H7 (cell line): ENCODE data around the gene PLEKHG7. TPM values are rescaled to one million over a fixed set of nuclear protein-coding genes. Genes with fewer than 3 reads are reported as not detected.
A peak's percentile ranks its signal among the peaks of the same experiment; 100 is the strongest.
"Not testable (repeated sequence)": the region's sequence is repeated elsewhere in the genome, so short reads cannot be mapped to it uniquely, and the experiment has no call there.

Experiments used
- DNase-seq: peaks from one replicate; pipeline ENCODE4 v3.0.0; 2012
- H3K27me3 ChIP-seq: 2 replicates; pipeline ENCODE4 v1.6.0; 2011; ENCODE audit warnings: mild to moderate bottlenecking, low read length; ENCODE audit not compliant: control insufficient read depth, insufficient read depth
- H3K36me3 ChIP-seq: replicated peaks from 2 replicates; pipeline ENCODE4 v1.5.1; 2011; ENCODE audit warnings: low read length; ENCODE audit not compliant: control insufficient read depth, insufficient read depth
- H3K4me3 ChIP-seq: 2 replicates; pipeline ENCODE4 v1.5.1; 2011; ENCODE audit warnings: low read depth, mild to moderate bottlenecking, control low read depth, low read length, moderate library complexity; ENCODE audit not compliant: insufficient read depth
- total RNA-seq: library from RNA; depleted of rRNA; stranded (reverse); fragments of >200 nt; shearing (Covaris generic); gene quantifications from 2 replicates; pipeline ENCODE4 v1.2.3, GENCODE V29; 2014; rRNA removed

PLEKHG7 gene
- total RNA-seq, 1 experiment from 2014 or later: not detected

DNA sequence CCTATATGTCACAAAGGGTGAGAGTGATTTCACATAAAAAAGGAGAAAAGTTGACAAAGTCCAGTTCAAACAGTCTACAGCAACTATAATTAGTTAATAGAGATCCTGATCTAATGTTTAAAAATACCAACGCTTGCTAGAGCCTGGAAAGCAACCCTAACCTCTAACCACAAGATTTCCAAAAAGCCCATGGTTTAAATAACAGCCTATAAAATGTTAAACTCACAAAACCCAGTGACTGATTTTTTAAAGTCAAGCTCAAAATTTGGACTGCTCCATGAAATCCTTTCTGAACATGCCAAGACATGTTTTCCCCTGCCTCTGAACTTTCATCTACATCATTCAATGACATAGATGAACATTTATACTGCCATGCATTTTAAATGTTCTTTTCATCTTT is 81.6 kb downstream of the PLEKHG7 start:
- no peak for DNase-seq
- Histone ChIP-seq H3K36me3 (0 out of 2 replicates have a peak, but pooled peaks cover 1% of the 10 kb centered on the region), H3K27me3 (no peaks in the 10 kb centered on the region), H3K4me3 (no peak overlapping the region)

DNA sequence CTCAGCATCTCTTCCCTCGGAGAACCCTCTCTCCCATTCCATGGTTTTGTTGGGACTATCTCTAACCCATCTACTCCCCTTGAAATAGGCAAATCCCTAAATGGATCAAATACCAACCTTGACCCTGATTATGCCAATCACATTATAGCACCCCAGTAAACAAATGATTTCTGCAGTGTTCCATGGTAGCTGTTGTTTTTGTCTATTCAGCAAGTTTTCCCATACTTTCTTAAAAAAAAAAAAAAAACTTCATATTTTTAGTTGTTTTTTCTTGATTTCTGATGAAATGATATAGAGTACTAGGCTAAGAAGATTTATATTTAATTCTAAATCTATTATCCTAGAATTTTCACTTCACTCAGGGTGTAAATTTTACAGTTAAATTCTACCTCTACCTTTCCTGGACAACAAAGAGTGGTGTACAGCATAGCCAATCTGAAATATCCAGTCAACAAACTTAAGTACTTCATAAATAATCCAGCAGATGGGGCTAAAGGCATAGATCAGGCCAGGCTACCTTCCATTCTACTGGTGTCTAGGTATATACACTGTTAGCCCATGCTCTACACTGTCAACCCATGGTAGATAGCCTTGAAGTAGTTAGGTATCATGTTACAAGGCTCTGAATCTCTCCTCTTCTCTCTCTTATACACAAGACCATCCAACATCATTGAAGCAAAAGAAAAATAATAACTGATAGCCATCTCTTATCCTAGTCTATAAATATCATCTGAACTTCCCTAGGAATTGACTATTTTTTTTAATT is 82.2 kb downstream of the PLEKHG7 start:
- no peak overlapping the region for H3K4me3 ChIP-seq
- H3K27me3 ChIP-seq: no peaks in the 10 kb centered on the region
- H3K36me3 ChIP-seq: 0 out of 2 replicates have a peak, but pooled peaks cover 1% of the 10 kb centered on the region
- DNase-seq: peak; percentile 31

DNA sequence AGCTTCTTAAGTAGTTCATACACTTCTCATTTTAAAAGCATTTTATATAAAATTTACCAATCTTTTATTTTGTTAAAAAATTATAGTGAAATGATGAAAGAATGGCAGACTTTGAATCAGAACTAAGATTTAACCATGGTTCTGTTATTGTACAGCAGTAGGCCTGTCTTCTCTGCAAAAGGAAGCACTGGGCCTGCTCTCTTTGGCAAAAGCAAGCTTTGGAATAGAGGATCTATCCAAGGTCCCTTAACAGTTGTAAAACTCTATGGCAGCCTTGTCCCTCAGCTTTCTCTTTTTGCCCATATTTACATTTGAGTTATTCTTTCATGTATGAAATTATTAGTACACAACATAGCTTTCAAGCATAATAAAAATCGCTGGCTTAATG is 82.8 kb downstream of the PLEKHG7 start:
- Histone ChIP-seq H3K4me3 (no peak overlapping the region), H3K27me3 (no peaks in the 10 kb centered on the region), H3K36me3 (0 out of 2 replicates have a peak, but pooled peaks cover 1% of the 10 kb centered on the region)
- no peak for DNase-seq

DNA sequence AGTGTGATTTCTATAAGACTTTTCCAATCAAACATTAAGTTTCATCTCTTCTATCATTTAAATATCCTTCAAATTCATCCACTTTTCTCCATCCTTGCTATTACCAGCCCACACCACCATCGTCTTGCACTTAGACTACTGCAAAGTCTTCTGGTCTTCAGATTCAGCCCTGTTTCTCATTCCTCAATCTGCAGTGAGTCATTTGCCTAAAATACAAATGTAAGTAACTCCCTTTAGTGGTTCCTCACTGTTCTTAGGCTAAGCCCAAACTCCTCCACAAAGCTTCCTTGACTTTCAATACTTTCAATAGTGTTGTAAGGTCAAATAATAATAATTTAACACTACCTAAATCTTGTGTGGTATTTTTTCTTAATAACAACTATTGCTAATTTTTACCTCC is 83.3 kb downstream of the PLEKHG7 start:
- H3K27me3 ChIP-seq: no peaks in the 10 kb centered on the region
- no peak overlapping the region for H3K4me3 ChIP-seq
- DNase-seq: no peak
- H3K36me3 ChIP-seq: 0 out of 2 replicates have a peak, but pooled peaks cover 1% of the 10 kb centered on the region

DNA sequence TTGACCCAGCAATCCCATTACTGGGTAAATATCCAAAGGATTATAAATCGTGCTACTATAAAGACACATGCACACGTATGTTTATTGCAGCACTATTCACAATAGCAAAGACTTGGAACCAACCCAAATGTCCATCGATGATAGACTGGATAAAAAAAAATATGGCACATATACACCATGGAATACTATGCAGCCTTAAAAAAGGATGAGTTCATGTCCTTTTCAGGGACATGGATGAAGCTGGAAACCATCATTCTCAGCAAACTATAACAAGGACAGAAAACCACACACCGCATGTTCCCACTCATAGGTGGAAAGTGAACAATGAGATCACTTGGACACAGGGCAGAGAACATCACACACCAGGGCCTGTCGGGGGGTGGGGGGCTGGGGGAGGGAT is 91.6 kb downstream of the PLEKHG7 start:
- DNase-seq, H3K36me3 ChIP-seq, H3K27me3 ChIP-seq, H3K4me3 ChIP-seq: not testable (repeated sequence)

DNA sequence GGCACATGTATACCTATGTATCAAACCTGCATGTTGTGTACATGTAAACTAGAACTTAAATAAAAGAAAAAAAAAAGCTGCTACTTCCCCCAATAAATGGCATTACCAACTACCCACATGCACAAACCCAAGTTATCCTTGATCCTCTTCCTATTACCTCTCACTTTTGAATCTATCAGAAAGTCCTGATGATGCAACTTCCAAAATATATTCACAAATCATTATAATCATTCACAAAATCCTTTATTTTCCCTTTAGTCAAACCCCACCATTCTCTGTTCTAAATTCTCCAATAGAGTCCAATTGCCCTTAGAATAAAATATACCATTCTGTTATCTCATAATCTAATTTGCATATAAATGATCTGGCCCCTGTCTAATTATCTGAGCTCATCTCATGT is 92.0 kb downstream of the PLEKHG7 start:
- Histone ChIP-seq H3K27me3 (no peaks in the 10 kb centered on the region), H3K4me3 (no peak overlapping the region), H3K36me3 (no peaks in the 10 kb centered on the region)
- DNase-seq: no peak

DNA sequence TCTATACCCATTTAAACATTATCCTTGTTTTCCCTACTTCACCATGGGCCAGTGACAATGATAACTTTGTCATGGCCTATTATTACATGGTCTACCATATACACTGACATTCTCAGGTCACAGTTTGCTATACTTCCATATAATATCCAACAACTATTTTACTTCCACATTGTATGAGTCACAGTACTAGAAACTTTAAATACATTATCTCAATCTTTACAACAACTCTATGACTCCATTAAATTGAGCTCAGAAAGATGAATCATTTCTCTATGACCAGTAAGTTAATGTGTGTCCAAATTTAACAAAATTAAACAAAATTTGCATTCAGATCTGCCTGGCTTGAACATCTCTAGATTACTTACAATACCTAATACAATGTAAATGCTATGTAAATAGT is 93.9 kb downstream of the PLEKHG7 start:
- H3K27me3 ChIP-seq: no peaks in the 10 kb centered on the region
- H3K36me3 ChIP-seq: peaks cover 1% of the 10 kb centered on the region; the same call in 1 of the 2 replicates
- no peak overlapping the region for H3K4me3 ChIP-seq
- DNase-seq: no peak

DNA sequence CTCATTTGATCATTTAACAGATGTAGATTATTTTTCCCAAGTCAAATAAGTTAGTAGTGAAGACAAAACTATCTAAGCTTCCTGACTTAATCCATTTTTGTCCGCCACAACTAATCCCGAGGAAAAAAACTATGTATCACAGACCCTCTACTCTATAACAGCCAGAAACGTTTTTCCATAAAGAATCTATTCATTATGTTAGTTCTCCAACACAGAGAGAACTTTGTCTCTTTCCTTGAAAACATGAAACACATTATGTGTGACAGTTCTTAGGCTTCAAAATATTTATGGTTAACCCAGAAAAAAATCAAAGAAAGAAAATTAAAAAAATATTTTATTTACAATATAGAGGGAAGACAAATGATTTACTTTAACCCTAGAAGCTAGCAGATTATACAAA is 100.1 kb downstream of the PLEKHG7 start:
- H3K36me3 ChIP-seq: peaks cover 1% of the 10 kb centered on the region; the same call in 1 of the 2 replicates
- H3K27me3 ChIP-seq: no peaks in the 10 kb centered on the region
- DNase-seq: no peak
- no peak overlapping the region for H3K4me3 ChIP-seq

DNA sequence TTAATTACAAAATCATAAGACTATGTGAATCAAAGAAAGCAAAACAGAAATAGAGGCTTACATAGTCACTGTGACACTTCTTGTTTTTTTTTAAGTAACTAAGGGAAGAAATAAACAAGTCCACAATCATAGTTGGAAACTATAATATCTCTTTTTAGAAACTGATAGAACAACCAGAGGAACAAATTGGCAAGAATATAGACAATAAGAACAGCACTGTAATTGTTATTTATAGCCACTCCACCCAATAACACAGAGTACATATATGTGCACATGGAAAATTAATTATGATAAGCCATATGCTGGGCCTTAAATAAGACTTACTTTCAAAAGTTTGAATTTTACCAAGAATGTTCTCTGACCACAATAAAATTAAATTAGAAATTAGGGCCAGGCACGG is 101.1 kb downstream of the PLEKHG7 start:
- no peak overlapping the region for H3K4me3 ChIP-seq
- no peaks in the 10 kb centered on the region for H3K27me3 ChIP-seq
- peaks cover 1% of the 10 kb centered on the region; the same call in 1 of the 2 replicates for H3K36me3 ChIP-seq
- no peak for DNase-seq

DNA sequence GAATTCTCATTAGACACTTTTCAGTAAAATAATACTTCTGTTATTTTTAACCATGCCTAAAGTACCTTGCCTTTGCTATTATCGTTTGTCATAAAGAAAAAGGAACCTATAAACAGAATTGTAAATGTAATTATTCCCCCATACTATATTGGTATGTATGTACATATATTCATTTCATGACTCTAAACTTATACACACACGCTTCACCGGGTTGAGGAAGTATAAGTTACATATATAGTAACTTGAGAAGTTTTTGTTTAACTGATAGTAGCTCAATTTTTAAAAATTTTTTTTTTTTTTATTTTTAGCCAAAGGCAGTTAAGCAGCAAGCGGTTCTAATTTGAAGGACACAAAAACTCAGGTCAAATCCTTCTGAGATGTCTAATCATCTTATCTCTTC is 107.6 kb downstream of the PLEKHG7 start:
- DNase-seq: no peak
- no peak overlapping the region for H3K4me3 ChIP-seq
- H3K27me3 ChIP-seq: no peaks in the 10 kb centered on the region
- no peaks in the 10 kb centered on the region for H3K36me3 ChIP-seq

DNA sequence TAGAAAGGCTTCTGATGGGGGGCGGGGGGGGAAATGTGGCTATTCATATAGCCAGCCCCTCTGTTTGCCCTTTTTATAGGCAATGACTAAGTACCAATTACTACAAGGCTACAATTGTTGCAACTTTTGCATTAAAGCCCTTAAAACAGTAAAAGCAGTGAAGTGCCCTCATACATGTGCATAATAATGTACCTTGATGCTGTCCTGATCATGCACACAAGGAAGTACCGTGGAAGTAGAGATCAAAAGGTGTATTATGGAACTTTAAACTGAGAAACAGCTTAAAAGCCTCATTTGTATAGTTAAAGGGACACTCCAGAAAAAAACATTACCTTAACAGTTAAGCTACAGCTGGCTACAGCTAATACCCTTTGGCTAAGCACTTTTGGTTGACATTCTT is 111.8 kb downstream of the PLEKHG7 start:
- Histone ChIP-seq H3K27me3 (no peaks in the 10 kb centered on the region), H3K4me3 (no peak overlapping the region), H3K36me3 (no peaks in the 10 kb centered on the region; the same call in none of the 2 replicates)
- DNase-seq: no peak

DNA sequence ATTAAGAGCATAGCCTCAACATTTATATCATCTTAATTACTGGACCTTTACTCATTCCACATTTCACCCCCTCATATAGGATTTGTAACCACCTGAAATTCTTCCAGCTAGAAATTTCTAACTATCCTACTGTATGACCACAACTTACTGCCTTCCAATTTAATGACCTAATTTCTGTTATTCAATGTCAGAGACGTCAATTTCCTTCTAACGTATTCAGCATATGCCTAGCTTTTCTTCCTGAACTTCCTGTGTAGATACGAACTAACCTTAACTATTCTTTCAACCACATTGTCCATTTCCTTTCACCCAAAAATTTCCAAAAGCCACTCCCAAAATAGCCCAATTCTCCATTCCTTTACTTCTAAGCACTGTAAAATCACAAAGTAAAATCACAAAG is 118.4 kb downstream of the PLEKHG7 start:
- DNase-seq: no peak
- no peaks in the 10 kb centered on the region for H3K27me3 ChIP-seq
- no peak overlapping the region for H3K4me3 ChIP-seq
- H3K36me3 ChIP-seq: no peaks in the 10 kb centered on the region; the same call in none of the 2 replicates

Other genes starting within 250 kb of the PLEKHG7 start
- 4.3 and 12.3 TPM in 2 replicates for gene EEA1, start 226.3 kb downstream of the PLEKHG7 start, total RNA-seq